G401.6 (cell line): ENCODE data around the gene KRT14.
"Not testable (repeated sequence)": the region's sequence is repeated elsewhere in the genome, so short reads cannot be mapped to it uniquely, and the experiment has no call there.

Experiments used
- FAIRE-seq: peaks from 2 replicates; lab custom pipeline; 2012; peaks lifted over from hg19 to GRCh38; lab: Jason Lieb, UNC

KRT14 gene

DNA sequence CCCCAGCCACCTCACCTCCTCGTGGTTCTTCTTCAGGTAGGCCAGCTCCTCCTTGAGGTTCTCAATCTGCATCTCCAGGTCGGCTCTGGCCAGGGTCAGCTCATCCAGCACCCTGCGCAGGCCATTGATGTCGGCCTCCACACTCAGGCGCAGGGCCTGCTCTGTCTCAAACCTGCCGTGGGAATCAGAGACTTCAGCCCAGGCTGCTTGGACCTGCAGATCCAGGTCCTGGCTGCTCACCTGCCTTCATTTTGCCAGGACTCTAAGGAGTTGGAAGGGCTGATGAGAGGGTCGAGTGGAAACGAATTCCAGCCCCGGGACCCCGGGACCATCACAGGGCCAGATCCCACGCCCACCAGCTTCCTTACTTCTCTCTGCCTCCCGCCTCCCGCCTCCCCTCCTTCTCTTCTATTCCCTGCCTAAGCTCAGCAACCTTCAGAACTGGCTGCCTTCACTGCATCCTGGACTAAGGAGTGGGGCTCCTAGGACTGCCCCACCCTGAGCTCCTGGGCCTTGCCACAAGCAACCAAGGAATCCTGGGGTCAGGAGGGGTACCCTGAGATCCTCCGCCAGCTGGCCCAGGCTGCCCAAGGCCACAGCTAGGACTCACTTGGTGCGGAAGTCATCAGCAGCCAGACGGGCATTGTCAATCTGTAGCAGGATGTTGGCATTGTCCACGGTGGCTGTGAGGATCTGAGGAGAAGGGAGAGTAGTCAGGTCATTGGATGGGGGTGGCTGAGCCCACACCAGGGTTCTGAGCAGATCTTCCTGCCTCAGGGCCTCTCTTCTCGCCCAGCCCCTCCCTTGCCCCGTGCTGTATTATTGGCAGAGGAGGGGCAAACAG is 35.9 kb upstream of the KRT14 start:
- not testable (repeated sequence) for FAIRE-seq

DNA sequence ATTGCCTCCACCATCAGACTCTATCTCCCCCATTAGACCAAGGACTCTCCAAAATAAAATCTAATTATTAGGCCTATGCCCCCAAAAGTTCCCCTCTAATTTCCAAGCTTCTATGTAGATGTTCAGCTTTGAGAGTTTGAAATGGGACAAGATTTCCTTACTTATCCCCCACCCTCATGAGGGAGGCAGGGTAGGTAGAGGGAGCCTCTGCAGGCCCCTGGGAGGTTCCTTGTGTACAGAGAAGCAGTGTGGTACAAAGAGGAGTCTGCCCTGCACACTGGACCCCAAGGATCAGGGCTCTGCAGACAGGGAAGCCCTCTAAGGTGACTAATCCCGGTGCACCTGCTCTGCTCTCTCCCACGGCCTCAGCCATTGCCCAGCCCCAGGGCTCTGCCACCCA is 35.2 kb upstream of the KRT14 start:
- FAIRE-seq, result no peak

DNA sequence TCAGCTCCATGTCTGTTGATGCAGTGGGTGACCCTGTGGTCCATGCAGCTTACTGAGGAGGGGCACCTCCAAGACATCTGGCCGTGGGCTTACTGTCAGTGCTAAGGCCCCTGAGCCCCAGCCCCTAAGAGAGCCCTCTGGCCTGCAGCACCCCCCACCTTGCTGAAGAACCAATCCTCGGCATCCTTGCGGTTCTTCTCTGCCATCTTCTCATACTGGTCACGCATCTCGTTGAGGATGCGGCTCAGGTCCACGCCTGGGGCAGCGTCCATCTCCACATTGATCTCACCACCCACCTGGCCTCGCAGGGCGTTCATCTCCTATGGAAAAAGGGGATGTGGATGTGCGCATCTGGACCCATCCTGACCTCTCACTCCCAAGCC is 34.7 kb upstream of the KRT14 start:
- FAIRE-seq, result not testable (repeated sequence)

DNA sequence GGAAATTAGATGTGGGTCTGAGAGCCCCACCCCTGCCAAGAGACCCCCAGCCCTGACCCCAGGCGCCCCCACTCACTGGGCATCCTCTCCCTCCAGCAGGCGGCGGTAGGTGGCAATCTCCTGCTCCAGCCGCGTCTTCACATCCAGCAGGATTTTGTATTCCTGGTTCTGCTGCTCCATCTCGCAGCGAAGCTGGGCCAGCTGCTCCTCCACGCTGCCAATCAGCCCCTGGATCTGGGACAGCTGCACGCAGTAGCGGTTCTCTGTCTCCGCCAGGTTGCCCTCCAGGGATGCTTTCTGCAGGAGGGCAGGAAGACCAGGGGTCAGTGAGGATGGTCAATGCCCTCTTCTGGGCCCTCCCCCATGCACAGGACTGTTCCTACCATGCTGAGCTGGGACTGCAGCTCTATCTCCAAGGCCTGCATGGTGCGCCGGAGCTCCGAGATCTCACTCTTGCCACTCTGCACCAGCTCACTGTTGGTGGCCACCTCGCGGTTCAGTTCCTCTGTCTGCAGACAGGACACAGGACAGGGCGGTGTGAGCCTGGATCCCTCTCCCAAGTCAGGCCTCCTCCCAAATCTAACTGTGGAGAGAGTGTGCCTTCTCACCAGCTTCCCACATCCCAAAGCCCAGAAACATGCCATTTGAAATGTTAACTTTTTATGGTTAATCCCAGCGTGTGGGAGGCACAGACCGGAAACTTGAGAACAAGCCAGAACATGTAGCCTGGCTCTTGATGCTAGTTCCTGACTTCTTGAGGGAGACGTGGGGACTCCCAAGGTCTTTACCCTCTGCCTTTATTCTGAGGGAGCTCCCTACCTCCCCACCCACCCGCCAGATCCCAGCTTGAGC is 34.1 kb upstream of the KRT14 start:
- FAIRE-seq, result no peak

DNA sequence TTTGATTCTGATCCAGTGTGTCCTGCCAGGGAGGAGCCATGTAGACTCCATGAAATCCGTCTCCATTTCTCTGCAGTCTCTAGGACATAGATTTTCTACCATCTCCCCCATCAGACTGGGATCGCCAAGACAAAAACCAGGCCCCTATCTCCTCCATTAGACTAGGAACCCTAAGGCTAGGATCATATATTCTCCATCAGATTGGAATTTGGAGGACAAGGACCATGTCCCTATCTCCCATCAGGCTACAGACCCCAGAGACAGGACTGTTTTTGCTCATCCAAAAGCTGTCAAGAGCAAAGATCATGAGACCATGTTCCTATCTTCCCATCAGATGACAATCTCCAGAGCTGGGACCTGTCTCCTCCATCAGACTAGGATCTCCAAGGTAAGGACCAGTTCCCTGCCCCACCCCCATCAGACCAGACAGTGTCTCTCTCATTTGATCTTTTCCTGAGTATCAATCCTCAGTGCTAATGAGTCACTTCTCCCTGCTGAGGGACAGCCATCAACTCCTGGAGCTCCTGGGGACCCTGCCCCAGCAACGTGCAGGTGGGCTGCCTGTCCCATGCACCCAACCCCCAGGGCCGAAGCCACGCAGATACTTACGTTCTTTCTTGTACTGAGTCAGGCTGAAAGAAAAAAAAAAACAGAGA is 33.4 kb upstream of the KRT14 start:
- not testable (repeated sequence) for FAIRE-seq

DNA sequence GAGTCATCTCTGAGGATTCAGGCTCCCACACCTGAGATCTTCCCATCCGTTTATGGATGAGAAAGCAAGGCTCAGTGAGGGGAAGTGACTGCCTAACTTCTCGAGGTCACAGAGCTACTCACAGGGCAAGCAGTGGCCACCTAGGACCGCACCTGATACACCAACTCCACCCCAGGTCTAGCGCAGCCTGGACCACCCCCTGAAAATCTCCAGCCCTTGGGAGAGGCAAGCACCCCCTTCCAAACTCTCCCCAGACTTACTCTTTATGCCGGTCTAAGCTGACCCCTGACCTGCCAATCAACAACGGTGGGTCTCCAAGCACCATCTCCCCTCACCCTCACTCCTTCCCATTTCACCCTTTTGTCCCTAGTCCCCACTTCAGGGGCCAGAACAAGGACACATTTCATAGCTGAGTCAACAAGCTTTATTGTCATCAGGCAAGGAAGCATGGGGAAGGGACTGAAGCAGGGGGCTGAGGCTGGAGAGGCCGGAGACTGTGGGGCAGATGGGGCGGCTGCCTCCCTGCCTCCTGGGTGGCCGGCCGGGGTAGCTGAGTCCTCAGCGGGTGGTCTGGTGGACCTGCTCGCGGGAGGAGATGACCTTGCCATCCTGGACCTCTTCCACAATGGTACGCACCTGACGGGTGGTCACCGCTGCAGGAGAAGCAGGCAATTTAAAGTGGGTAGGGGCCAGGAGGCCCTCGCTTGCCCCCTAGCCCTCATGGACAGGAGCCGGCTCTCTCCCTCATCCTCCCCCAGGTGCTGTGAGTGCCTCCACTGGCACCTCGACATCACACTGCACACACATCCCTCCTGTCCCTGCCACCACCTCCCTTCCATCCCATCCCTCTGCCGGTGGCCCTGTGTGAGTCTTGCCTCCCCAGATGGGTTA is 32.6 kb upstream of the KRT14 start:
- no peak for FAIRE-seq

DNA sequence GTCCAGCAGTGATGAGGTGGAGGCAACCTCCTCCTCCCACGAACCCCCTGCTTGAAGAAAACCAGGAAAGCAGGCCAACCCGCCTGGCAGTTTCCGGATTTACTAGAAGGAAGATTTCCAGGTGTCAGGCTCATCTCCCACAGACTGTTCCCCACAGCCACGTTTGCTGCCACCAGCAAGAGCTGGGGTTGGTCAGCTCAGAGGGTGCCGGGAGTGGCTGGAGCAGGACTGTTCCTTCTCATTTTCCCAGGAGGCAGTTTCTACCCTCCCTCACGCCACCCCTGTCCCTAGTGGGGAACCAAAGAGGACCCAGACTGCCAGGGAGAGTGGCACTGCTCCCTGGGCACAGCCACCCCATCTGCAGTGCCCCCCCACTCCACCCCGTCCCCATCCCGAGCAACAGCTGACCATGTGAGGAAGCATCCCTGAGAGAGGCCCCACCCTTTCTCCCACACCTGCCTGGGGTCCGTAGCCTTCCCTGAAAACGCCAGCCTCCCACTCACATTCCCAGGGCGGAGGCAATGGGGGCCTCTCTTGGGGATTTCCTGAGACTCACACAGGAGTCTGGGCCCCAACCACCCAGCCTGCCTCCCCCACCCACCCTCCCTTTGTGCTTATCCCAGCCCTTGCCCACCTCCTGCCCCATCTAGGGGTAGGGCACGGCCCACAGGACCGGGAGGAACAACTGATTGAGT is 31.8 kb upstream of the KRT14 start:
- no peak for FAIRE-seq

DNA sequence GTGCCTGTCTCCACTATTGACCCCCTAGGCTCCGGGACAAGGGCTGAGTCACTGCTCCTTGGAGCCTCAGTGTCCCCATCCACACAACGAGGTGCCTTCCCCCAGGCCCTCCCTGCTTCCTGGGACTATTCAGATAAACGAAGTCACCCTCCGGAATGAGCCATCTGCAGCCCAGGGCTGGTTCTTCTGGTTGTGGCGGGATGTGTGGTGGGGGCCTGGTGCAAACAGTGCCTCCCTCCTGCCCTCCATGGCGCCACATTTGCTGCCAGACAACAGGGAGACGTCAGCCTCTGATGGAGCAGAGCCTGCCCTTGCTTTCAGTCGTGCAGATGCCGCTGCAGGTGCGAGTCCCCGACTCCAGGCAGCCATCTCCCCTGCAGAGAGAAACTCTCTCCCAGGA is 31.0 kb upstream of the KRT14 start:
- FAIRE-seq, result no peak

DNA sequence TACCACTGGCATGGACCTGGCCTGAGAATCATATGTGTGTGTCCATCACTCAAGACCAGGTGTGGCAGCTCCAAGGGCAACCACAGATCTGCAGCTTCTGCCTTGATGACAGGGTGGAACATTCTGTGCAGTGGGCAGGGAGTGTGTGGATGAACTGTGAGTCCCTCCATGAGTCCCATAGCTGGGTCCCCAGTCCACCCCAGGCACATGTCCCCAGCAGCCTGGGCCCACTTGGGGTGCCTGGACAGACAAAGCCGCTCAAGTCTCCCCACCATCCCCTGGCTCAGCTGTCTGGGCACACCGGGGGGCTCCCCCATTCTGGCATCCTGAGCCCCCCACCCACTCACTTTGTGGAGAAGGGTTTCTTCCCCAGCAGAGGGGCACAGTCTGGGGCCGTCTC is 30.4 kb upstream of the KRT14 start:
- no peak for FAIRE-seq

DNA sequence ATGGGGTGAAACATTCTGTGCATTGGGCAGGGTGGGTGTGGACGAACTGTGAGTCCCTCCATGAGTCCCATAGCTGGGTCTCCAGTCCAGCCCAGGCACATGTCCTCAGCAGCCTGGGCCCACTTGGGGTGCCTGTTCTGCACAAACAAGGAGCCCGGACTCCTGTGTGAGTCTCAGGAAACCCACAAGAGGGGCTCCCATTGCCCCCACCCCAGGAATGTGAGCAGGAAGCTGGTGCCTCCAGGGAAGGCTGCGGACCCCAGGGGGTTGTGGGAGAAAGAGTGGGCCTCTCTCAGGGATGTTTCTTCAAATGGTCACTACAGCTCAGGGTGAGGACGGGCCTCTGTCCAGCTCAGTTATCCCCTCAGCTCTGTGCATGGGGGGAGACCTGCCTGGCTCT is 29.8 kb upstream of the KRT14 start:
- not testable (repeated sequence) for FAIRE-seq

DNA sequence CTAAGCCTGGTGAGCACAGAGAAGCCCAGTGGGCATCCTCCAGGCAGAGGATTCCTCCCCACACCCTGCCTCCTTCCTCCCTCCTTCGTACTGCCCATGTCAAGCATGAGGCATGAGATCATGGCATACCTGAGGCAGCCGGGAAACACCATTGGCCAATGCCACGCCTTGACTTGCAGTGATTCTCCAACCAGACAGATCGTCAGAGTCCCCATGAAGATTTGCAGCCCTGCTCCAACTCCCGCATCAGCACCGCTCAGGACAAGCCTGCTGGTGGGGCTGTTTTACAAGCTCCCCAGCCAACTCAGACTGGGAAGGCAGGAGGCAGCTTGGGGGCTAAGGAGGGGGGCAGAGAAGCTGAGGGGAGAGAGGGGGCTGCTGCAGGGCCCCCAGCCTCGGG is 28.8 kb upstream of the KRT14 start:
- FAIRE-seq, result no peak

DNA sequence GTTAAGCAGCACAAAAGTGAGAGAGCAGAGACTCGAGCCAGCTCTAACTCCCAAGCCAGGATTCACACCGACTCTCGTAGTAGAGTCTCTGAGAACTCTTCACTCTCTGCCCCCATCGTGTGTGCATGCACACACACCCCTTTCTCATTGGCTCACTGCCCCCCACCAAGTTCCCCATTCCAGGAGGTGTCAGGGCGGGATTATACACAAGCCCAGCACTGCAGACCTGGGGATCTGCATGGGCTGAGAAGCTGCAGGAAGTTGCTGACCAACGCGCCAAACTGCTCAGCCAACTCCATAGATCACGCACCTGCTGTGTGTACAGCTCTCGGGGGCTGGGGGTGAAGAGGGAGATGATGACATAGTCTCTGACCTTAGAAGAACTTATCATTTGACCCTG is 28.1 kb upstream of the KRT14 start:
- FAIRE-seq, result not testable (repeated sequence)

DNA sequence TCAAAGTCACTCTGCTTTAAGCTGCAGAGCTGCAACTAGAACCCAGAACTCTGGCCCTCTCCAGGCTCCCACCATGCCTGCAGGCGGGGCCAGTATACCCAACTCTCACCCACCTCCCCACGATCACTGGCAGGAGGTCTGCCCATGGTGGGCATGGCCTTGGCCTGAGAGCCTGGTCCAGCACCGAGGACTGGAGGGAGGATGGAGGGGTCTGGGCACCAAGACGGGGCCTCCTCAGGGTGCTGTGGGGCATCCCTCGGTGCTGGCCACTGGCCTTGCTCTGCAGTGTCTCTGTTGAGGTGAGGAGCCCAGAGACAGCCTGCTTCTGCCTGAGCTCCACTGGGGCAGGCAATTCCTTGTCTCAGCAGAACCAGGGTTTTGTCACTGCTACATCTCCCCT is 27.4 kb upstream of the KRT14 start:
- FAIRE-seq, result no peak

DNA sequence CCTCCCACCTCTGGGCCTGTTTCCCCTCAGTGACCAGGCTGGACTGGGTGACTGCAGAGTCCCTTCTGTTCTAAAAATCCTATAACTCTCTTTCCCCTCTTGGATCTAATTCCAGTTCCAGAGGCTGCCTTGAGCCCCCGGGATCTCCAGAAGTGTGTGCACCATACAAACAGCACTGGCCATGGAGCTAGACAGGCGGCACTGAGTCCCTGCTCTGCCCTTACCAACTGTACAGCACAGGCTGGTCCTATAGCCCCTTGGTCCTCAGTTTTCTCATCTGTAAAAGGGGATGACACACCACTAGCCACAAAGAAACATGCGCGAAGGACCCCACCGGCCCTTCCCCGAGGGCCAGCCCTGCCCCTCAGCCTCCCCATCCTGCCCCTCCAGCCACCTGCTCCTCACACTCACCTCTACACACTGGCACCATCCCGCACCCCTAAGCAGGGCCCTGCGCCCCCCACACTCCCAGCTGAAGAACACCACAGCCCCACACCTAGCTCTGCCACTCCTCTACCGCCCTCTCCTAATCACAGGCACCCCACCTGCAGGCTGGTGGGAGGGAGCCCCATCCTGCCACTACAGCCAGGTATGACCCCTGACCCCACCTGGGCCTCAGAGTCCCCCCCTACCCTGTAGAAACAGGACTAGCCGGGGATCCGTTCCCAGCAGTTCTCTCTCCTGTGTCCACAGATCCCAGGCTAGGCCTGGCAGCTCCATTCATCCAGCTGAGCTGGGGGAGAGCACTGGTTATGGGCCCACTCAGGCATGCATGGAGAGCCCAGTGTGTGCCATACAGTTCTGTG is 26.8 kb upstream of the KRT14 start:
- FAIRE-seq, result no peak

DNA sequence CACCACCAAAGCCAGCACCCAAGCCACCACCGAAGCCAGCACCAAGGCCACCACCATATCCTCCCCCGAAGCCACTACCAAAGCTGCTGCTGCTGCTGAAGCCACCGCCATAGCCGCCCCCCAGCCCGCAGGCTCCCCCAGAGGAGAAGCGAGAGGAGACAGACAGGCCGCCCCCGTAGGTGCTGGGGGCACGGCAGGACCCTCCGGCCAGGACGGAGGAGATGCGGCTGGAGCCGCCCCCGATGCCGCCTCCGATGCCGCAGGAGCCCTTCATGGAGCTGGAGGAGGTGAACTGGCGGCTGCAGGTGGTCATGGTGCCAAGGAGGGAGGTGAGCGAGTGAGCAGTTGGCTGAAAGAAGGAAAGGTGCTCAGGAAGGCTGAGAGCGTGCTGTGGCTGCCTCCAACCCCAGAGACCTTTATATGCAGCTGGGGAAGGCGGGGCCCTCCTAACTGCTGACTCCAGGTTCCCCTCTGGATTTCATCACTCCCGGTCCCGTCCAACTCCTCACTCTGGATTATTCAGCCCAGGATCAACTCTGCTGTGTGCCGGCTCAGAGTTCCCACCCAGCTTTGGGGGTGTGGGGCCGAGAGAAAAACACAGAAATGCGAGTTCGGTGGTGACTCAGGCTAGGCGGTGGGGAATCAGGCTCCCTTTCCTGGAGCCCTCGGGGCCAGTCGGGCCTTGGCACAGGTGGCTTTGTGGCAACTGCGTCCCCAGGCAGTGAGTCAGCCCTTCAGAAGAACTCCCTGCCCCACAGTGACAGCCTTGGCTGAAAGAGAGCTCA is 25.9 kb upstream of the KRT14 start, which contains the start of gene KRT16:
KRT16 (minus strand) TSS at position 392 of the 785 bp plus-strand sequence; CDS start at position 313, 79 bp downstream.
- FAIRE-seq, result not testable (repeated sequence)

DNA sequence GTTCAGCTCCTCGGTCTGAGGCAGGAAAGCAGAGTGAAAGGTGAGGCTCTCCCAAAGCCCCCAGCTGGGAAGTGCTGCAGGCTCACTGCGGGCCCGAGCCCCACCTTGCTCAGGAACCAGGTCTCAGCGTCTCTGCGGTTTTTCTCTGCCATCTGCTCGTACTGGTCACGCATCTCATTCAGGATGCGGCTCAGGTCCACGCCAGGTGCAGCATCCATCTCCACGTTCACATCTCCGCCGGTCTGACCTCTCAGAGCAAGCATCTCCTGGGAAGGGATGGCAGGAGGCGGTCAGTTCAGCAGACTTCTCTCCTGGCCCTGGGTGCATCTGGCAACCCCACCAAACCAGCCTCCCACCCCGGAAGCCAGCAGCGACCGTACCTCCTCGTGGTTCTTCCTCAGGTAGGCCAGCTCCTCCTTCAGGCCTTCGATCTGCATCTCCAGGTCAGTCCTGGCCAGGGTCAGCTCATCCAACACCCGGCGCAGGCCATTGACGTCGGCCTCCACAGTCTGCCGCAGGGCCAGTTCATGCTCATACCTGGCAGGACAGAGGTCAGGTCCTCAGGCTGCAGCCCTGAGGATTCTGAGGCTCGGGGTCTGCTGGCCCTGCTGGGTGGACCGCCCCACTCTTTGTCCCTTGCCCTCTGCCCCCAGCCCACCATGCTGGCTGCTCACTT is 24.4 kb upstream of the KRT14 start:
- FAIRE-seq, result no peak

DNA sequence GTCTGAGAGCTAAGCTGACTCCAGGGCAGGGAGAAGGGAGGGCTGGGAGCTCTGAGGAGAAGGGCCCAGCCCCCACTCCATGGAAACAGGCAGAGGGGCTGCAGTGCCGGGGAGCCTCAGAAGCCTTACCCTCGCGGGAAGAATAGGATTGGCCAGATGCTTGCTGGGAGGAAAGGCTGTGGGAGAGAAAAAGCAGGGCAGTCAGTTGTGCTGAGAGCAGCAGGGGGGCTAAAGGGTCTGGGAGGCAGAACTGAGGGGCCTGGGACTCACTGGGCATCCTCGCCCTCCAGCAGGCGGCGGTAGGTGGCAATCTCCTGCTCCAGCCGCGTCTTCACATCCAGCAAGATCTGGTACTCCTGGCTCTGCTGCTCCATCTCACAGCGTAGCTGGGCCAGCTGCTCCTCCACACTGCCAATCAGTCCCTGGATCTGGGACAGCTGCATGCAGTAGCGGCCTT is 23.4 kb upstream of the KRT14 start:
- not testable (repeated sequence) for FAIRE-seq

DNA sequence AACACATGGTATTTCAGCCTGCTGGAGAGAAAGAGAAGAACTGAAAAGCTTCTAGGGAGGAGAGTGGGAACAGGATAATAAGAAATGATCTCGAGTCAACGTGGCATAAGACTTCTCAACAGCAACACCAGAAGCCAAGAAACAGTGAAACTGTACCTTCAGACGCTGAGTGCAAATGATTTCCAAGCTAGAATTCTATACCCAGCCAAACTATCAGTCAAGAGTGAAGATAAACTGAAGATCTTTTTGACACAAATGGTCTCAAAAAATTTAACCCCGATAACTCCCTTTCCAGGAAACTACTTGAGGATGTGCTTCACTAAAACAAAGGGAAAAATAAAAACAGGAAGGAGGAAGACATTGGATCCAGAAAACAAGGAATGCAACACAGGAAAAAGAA is 20.2 kb upstream of the KRT14 start:
- FAIRE-seq, result not testable (repeated sequence)

DNA sequence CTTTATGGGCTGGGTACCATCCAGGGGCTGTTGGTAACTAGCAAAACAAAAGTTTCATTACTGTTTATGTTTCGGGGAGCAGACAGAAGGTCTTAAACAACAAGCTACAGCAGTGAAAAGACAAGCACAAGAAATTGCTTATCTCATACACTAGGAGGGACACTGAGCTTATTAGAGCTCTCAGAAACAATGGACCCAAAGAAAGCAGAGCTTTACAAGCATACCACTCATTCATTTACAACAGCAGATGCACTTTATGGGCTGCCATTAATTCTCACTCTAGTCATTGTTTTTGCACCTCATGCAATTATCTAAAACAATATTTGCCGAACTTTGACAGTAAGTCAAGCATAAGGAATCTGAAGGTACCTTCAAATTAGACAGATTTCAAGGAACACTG is 15.8 kb upstream of the KRT14 start:
- no peak for FAIRE-seq
